IPS-20b (cell line): ENCODE results near the gene ZNF292.
A peak's percentile ranks its signal among the peaks of the same experiment; 100 is the strongest.
"Not testable (repeated sequence)": the region's sequence is repeated elsewhere in the genome, so short reads cannot be mapped to it uniquely, and the experiment has no call there.

Source experiments
- H3K27ac ChIP-seq: one replicate; pipeline ENCODE4 v1.5.1; 2013; ENCODE audit warnings: low read length
- H3K27me3 ChIP-seq: 2 replicates; pipeline ENCODE4 v1.6.1; 2013; ENCODE audit warnings: mild to moderate bottlenecking, low read length, inconsistent platforms; ENCODE audit not compliant: insufficient read depth
- H3K36me3 ChIP-seq: 2 replicates; pipeline ENCODE4 v1.6.1; 2013; ENCODE audit warnings: low read depth, mild to moderate bottlenecking, inconsistent platforms, low read length, moderate library complexity; ENCODE audit not compliant: insufficient read depth
- H3K4me1 ChIP-seq: 2 replicates; pipeline ENCODE4 v1.6.1; 2013; ENCODE audit warnings: mild to moderate bottlenecking, control low read depth, inconsistent platforms, low read length, moderate library complexity; ENCODE audit not compliant: insufficient read depth
- H3K4me3 ChIP-seq: 2 replicates; pipeline ENCODE4 v1.5.1; 2013; ENCODE audit warnings: mild to moderate bottlenecking, low read length, inconsistent platforms
- H3K9ac ChIP-seq: 2 replicates; pipeline ENCODE4 v1.6.1; 2013; ENCODE audit warnings: low read depth, mild to moderate bottlenecking, inconsistent platforms, low read length, moderate library complexity
- H3K9me3 ChIP-seq: 2 replicates; pipeline ENCODE4 v1.6.1; 2013; ENCODE audit warnings: mild to moderate bottlenecking, low read depth, low read length, inconsistent platforms; ENCODE audit not compliant: insufficient read depth

The ZNF292 gene

GRCh38 chr6:87139927-87140326 lies 15.4 kb upstream of the ZNF292 start:
- not testable (repeated sequence) for H3K27ac ChIP-seq, H3K27me3 ChIP-seq, H3K36me3 ChIP-seq, H3K4me1 ChIP-seq, H3K9ac ChIP-seq, H3K4me3 ChIP-seq
- peaks cover 13% of the 10 kb centered on the region for H3K9me3 ChIP-seq

- Histone ChIP-seq H3K27me3 (no peaks in the 10 kb centered on the region), H3K27ac (no peak overlapping the region), H3K9me3 (no peaks in the 10 kb centered on the region), H3K9ac (no peak overlapping the region), H3K36me3 (no peaks in the 10 kb centered on the region), H3K4me3 (no peak overlapping the region), H3K4me1 (peaks cover 2% of the 10 kb centered on the region; the same call in 1 of the 2 replicates)
Measured at GRCh38 chr6:87146363-87146762, 9.0 kb upstream of the ZNF292 start.

- Histone ChIP-seq H3K27me3 (peaks cover 19% of the 10 kb centered on the region), H3K4me1 (peaks cover 10% of the 10 kb centered on the region; the same call in 1 of the 2 replicates), H3K9ac (no peak overlapping the region), H3K9me3 (no peaks in the 10 kb centered on the region), H3K4me3 (no peak overlapping the region), H3K27ac (no peak overlapping the region), H3K36me3 (no peaks in the 10 kb centered on the region)
Measured at GRCh38 chr6:87150406-87150805, 5.0 kb upstream of the ZNF292 start.

GRCh38 chr6:87151471-87151780 lies 3.9 kb upstream of the ZNF292 start:
- Histone ChIP-seq H3K4me3 (peak overlapping the region; percentile 79; the same call in 1 of the 2 replicates), H3K27me3 (peaks cover 19% of the 10 kb centered on the region), H3K9ac (peak overlapping the region; percentile 74; the same call in 1 of the 2 replicates), H3K4me1 (peaks cover 10% of the 10 kb centered on the region; the same call in 1 of the 2 replicates), H3K9me3 (no peaks in the 10 kb centered on the region), H3K27ac (no peak overlapping the region), H3K36me3 (no peaks in the 10 kb centered on the region)

GRCh38 chr6:87151781-87152525 lies 3.4 kb upstream of the ZNF292 start:
- H3K4me3 ChIP-seq, result peak overlapping the region; percentile 79
- H3K27me3 ChIP-seq, result peaks cover 19% of the 10 kb centered on the region
- peaks cover 10% of the 10 kb centered on the region; the same call in 1 of the 2 replicates for H3K4me1 ChIP-seq
- no peaks in the 10 kb centered on the region for H3K9me3 ChIP-seq
- H3K27ac ChIP-seq, result no peak overlapping the region
- H3K9ac ChIP-seq, result peak overlapping the region; percentile 74; the same call in 1 of the 2 replicates
- no peaks in the 10 kb centered on the region for H3K36me3 ChIP-seq

- Histone ChIP-seq H3K4me1 (peaks cover 13% of the 10 kb centered on the region; the same call in 1 of the 2 replicates), H3K9me3 (no peaks in the 10 kb centered on the region), H3K36me3 (no peaks in the 10 kb centered on the region), H3K27me3 (peaks cover 19% of the 10 kb centered on the region), H3K9ac (peak overlapping the region; percentile 74; the same call in 1 of the 2 replicates), H3K4me3 (peak overlapping the region; percentile 79), H3K27ac (no peak overlapping the region)
Measured at GRCh38 chr6:87152526-87152955, 2.8 kb upstream of the ZNF292 start.

GRCh38 chr6:87154641-87154992 lies 748 bp upstream of the ZNF292 start:
- Histone ChIP-seq H3K36me3 (peaks cover 7% of the 10 kb centered on the region; the same call in 1 of the 2 replicates), H3K9me3 (no peaks in the 10 kb centered on the region)

GRCh38 chr6:87155842-87156815 lies 764 bp downstream of the ZNF292 start:
- H3K4me3 ChIP-seq, result peak overlapping the region; percentile 98

More at GRCh38 chr6:87154641-87154992, 748 bp upstream of the ZNF292 start:
- Histone ChIP-seq H3K4me1 (peaks cover 13% of the 10 kb centered on the region; the same call in 1 of the 2 replicates), H3K9ac (peak overlapping the region; percentile 96), H3K27me3 (peaks cover 19% of the 10 kb centered on the region), H3K27ac (peak overlapping the region; percentile 87), H3K4me3 (peak overlapping the region; percentile 98)

GRCh38 chr6:87157596-87157995 lies 2.2 kb downstream of the ZNF292 start:
- H3K36me3 ChIP-seq, H3K9ac ChIP-seq: not testable (repeated sequence)

More at GRCh38 chr6:87155842-87156815, 764 bp downstream of the ZNF292 start:
- peaks cover 13% of the 10 kb centered on the region; the same call in 1 of the 2 replicates for H3K4me1 ChIP-seq
- H3K36me3 ChIP-seq, result peaks cover 7% of the 10 kb centered on the region; the same call in 1 of the 2 replicates
- peak overlapping the region; percentile 72 for H3K27ac ChIP-seq
- H3K9ac ChIP-seq, result peak overlapping the region; percentile 96
- no peaks in the 10 kb centered on the region for H3K9me3 ChIP-seq
- H3K27me3 ChIP-seq, result peaks cover 19% of the 10 kb centered on the region

GRCh38 chr6:87161299-87161698 lies 5.9 kb downstream of the ZNF292 start:
- Histone ChIP-seq H3K9ac (no peak overlapping the region), H3K27me3 (no peaks in the 10 kb centered on the region), H3K4me3 (no peak overlapping the region), H3K36me3 (peaks cover 7% of the 10 kb centered on the region; the same call in 1 of the 2 replicates), H3K27ac (no peak overlapping the region), H3K9me3 (no peaks in the 10 kb centered on the region), H3K4me1 (peaks cover 28% of the 10 kb centered on the region)

More at GRCh38 chr6:87157596-87157995, 2.2 kb downstream of the ZNF292 start:
- Histone ChIP-seq H3K4me3 (peak overlapping the region; percentile 98; the same call in 1 of the 2 replicates), H3K27me3 (peaks cover 15% of the 10 kb centered on the region), H3K4me1 (peaks cover 13% of the 10 kb centered on the region; the same call in 1 of the 2 replicates)
- not testable (repeated sequence) for H3K9me3 ChIP-seq, H3K27ac ChIP-seq

GRCh38 chr6:87164004-87164403 lies 8.6 kb downstream of the ZNF292 start:
- peaks cover 35% of the 10 kb centered on the region for H3K4me1 ChIP-seq
- no peak overlapping the region for H3K9ac ChIP-seq
- no peaks in the 10 kb centered on the region for H3K27me3 ChIP-seq
- no peak overlapping the region for H3K4me3 ChIP-seq
- H3K36me3 ChIP-seq, result 0 out of 2 replicates have a peak, but pooled peaks cover under 1% of the 10 kb centered on the region
- no peak overlapping the region for H3K27ac ChIP-seq
- H3K9me3 ChIP-seq, result no peaks in the 10 kb centered on the region
